Neural cell (in vitro differentiated cells): ENCODE results near the gene RPS23. TPM values are rescaled to one million over a fixed set of nuclear protein-coding genes. Genes with fewer than 3 reads are reported as not detected.

Experiments
- H2AFZ ChIP-seq: fragments of 200-600, 300-800 bp; sonication (generic), shearing (Covaris generic); 2 replicates; pipeline ENCODE4 v1.6.0; 2014; ENCODE audit warnings: low read depth, mild to moderate bottlenecking, antibody characterized with exemption, low read length, moderate library complexity
- H3F3A ChIP-seq: fragments of 200-600 bp; shearing (Covaris generic); 2 replicates; pipeline ENCODE4 v1.6.1; 2016; ENCODE audit warnings: mild to moderate bottlenecking, moderate library complexity, mixed read lengths, antibody characterized with exemption, low read length; ENCODE audit not compliant: insufficient read depth, poor library complexity, severe bottlenecking
- H3K27ac ChIP-seq: fragments of 200-600, 300-800 bp; sonication (generic), shearing (Covaris generic); 2 replicates; pipeline ENCODE4 v1.5.1; 2014; ENCODE audit warnings: mild to moderate bottlenecking, low read length, moderate library complexity
- H3K27me3 ChIP-seq: fragments of 300-800, 200-600 bp; sonication (generic), shearing (Covaris generic); 2 replicates; pipeline ENCODE4 v1.6.0; 2014; ENCODE audit warnings: mild to moderate bottlenecking, low read depth, low read length, moderate library complexity; ENCODE audit not compliant: insufficient read depth
- H3K36me3 ChIP-seq: fragments of 300-800, 200-600 bp; sonication (generic), shearing (Covaris generic); 2 replicates; pipeline ENCODE4 v1.5.1; 2014; ENCODE audit warnings: mild to moderate bottlenecking, antibody characterized with exemption, low read length, moderate library complexity; ENCODE audit not compliant: insufficient read depth
- H3K4me2 ChIP-seq: fragments of 300-800, 200-600 bp; sonication (generic), shearing (Covaris generic); 2 replicates; pipeline ENCODE4 v1.6.0; 2014; ENCODE audit warnings: mild to moderate bottlenecking, low read length
- H3K4me3 ChIP-seq: fragments of 300-800, 200-600 bp; sonication (generic), shearing (Covaris generic); 2 replicates; pipeline ENCODE4 v1.5.1; 2014; ENCODE audit warnings: mild to moderate bottlenecking, low read length, moderate library complexity
- H3K79me2 ChIP-seq: fragments of 200-600 bp; shearing (Covaris generic); replicated peaks from 2 replicates; pipeline ENCODE4 v1.6.0; 2014; ENCODE audit warnings: mild to moderate bottlenecking, low read length, moderate library complexity; ENCODE audit not compliant: insufficient read depth
- H3K9ac ChIP-seq: fragments of 300-800, 200-600 bp; sonication (generic), shearing (Covaris generic); 2 replicates; pipeline ENCODE4 v1.6.1; 2016; ENCODE audit warnings: mild to moderate bottlenecking, low read length, mixed read lengths
- H3K9me2 ChIP-seq: fragments of 200-600 bp; shearing (Covaris generic); 2 replicates; pipeline ENCODE4 v1.6.1; 2016; ENCODE audit warnings: mild to moderate bottlenecking, low read length, mixed read lengths; ENCODE audit not compliant: insufficient read depth
- H3K9me3 ChIP-seq: fragments of 200-600, 300-800 bp; sonication (generic), shearing (Covaris generic); 2 replicates; pipeline ENCODE4 v1.6.1; 2016; ENCODE audit warnings: mild to moderate bottlenecking, mixed run types, low read length, moderate library complexity, mixed read lengths
- H4K20me1 ChIP-seq: fragments of 200-600 bp; shearing (Covaris generic); 2 replicates; pipeline ENCODE4 v1.6.1; 2016; ENCODE audit warnings: mild to moderate bottlenecking, mixed run types; ENCODE audit not compliant: insufficient read depth
- CTCF ChIP-seq: fragments of 450-650 bp; IDR thresholded peaks from 2 replicates; pipeline ENCODE4 v1.5.1; 2014; ENCODE audit warnings: antibody characterized with exemption, mild to moderate bottlenecking, moderate library complexity; ENCODE audit not compliant: poor library complexity, severe bottlenecking
- EP300 ChIP-seq: fragments of 450-650 bp; conservative IDR thresholded peaks from 2 replicates; pipeline ENCODE4 v1.6.1; 2014; ENCODE audit warnings: antibody characterized with exemption, mild to moderate bottlenecking, moderate library complexity; ENCODE audit not compliant: poor library complexity, severe bottlenecking
- EZH2 ChIP-seq: fragments of 200-600, 300-800 bp; shearing (Covaris generic), sonication (generic); IDR thresholded peaks from 2 replicates; pipeline ENCODE4 v1.6.1; 2014; ENCODE audit warnings: antibody characterized with exemption, low read length, borderline replicate concordance, mild to moderate bottlenecking; ENCODE audit not compliant: insufficient read depth, poor library complexity, severe bottlenecking
- MXI1 ChIP-seq: fragments of 450-650 bp; conservative IDR thresholded peaks from 2 replicates; pipeline ENCODE4 v1.6.1; 2014; ENCODE audit warnings: antibody characterized with exemption, mild to moderate bottlenecking; ENCODE audit not compliant: poor library complexity, severe bottlenecking
- POLR2AphosphoS5 ChIP-seq: IDR thresholded peaks from 2 replicates; pipeline ENCODE4 v1.6.1; 2012
- RAD21 ChIP-seq: fragments of 450-650 bp; conservative IDR thresholded peaks from 2 replicates; pipeline ENCODE4 v1.6.1; 2014; ENCODE audit warnings: antibody characterized with exemption, mild to moderate bottlenecking, moderate library complexity
- REST ChIP-seq: IDR thresholded peaks from 2 replicates; pipeline ENCODE4 v1.6.1; 2012; ENCODE audit warnings: borderline replicate concordance
- SMC3 ChIP-seq: fragments of 450-650 bp; conservative IDR thresholded peaks from 2 replicates; pipeline ENCODE4 v1.6.1; 2014; ENCODE audit warnings: antibody characterized with exemption, mild to moderate bottlenecking, moderate library complexity; ENCODE audit not compliant: poor library complexity
- TAF1 ChIP-seq: IDR thresholded peaks from 2 replicates; pipeline ENCODE4 v1.6.1; 2012; ENCODE audit warnings: low read depth
- polyA minus RNA-seq: library from RNA; depleted of rRNA, polyadenylated mRNA; stranded (reverse); fragments of >200 nt; gene quantifications from 2 replicates; pipeline ENCODE4 v1.2.3, GENCODE V29; 2014
- polyA plus RNA-seq: library from polyadenylated mRNA; depleted of rRNA; stranded (reverse); fragments of >200 nt; gene quantifications from 2 replicates; pipeline ENCODE4 v1.2.3, GENCODE V29; 2014

Gene RPS23
- polyA plus RNA-seq, result 2,306 and 2,396 TPM in 2 replicates
- polyA minus RNA-seq, result 1,165 and 1,355 TPM in 2 replicates

- Histone ChIP-seq H3K36me3 (peaks cover 6% of the 10 kb centered on the region), H3K79me2 (peaks cover 16% of the 10 kb centered on the region), H4K20me1 (no peaks in the 10 kb centered on the region), H3F3A (no peaks in the 10 kb centered on the region), H3K9me3 (no peaks in the 10 kb centered on the region), H3K27ac (peak within 1 kb of the TSS; percentile 88), H3K4me2 (peak within 1 kb of the TSS; percentile 93), H3K9me2 (no peaks in the 10 kb centered on the region), H3K4me3 (peak within 1 kb of the TSS; percentile 97), H2AFZ (peak within 1 kb of the TSS; percentile 95), H3K27me3 (no peaks in the 10 kb centered on the region), H3K9ac (peak within 1 kb of the TSS; percentile 91)
- TF ChIP-seq EZH2 (no peak), RAD21 (peak; percentile 31), SMC3 (peak; percentile 57), POLR2AphosphoS5 (peak; percentile 88), CTCF (peak; percentile 11), MXI1 (peak; percentile 94), REST (peak; percentile 57), EP300 (peak; percentile 47), TAF1 (peak; percentile 76)
Measured at GRCh38 chr5:82277987-82278710, at the start of gene RPS23. TSS of gene RPS23 (minus strand) at chr5:82278354. CDS start at chr5:82278323, 31 bp downstream.

DNA sequence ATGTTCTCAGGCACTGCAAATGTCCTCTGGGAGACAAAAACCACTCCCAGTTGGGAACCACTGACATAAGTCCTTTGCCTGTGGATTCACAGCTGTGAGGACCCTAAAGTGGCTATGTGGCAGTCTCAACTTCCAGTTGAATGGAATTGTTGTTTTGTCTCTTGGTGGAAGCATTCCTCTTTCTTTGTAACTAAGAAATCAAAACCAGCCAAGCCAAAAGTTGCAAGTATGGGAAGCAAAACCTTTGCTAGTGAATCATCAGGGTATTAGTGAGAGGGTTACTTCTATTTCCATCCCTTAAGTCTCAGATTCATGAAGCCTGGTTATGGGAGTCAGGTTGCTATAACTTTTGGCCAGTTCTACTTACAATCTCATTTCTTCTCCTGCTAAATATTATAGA lies 49.8 kb upstream of the RPS23 start:
- H3K27me3 ChIP-seq, result no peaks in the 10 kb centered on the region
- H3K27ac ChIP-seq, result no peak overlapping the region
- H3K9me3 ChIP-seq, result no peaks in the 10 kb centered on the region
- TF ChIP-seq EP300 (no peak), REST (no peak), MXI1 (no peak), TAF1 (no peak), RAD21 (no peak), EZH2 (no peak), CTCF (no peak), SMC3 (no peak), POLR2AphosphoS5 (no peak)
- no peaks in the 10 kb centered on the region for H3K9me2 ChIP-seq
- H3K36me3 ChIP-seq, result no peaks in the 10 kb centered on the region
- H3K79me2 ChIP-seq, result no peaks in the 10 kb centered on the region
- no peak overlapping the region for H3K9ac ChIP-seq
- no peaks in the 10 kb centered on the region for H3F3A ChIP-seq
- H4K20me1 ChIP-seq, result no peaks in the 10 kb centered on the region
- no peak overlapping the region for H2AFZ ChIP-seq
- no peak overlapping the region for H3K4me3 ChIP-seq
- H3K4me2 ChIP-seq, result no peak overlapping the region
